Activated CD8-positive, alpha-beta memory T cell treated with anti-CD3 and anti-CD28 coated beads, Interleukin-2, amount 50 U/mL, for 24 hours (primary cell): ENCODE measurements around the gene CIAO3.
A peak's percentile ranks its signal among the peaks of the same experiment; 100 is the strongest.
"Not testable (repeated sequence)": the region's sequence is repeated elsewhere in the genome, so short reads cannot be mapped to it uniquely, and the experiment has no call there.

Source experiments
- DNase-seq: peaks from one replicate; pipeline ENCODE4 v3.0.0-alpha.2; 2020; ENCODE audit errors: extremely low read depth

The CIAO3 gene

GRCh38 chr16:760065-760464 lies 19.3 kb upstream of the CIAO3 start:
- no peak for DNase-seq

- DNase-seq: no peak
These were observed 18.5 kb upstream of the CIAO3 start for GRCh38 chr16:759110-759910.

GRCh38 chr16:756428-756827 lies 15.6 kb upstream of the CIAO3 start:
- no peak for DNase-seq

- no peak for DNase-seq
These were observed 13.9 kb upstream of the CIAO3 start for GRCh38 chr16:754656-755055.

DNA sequence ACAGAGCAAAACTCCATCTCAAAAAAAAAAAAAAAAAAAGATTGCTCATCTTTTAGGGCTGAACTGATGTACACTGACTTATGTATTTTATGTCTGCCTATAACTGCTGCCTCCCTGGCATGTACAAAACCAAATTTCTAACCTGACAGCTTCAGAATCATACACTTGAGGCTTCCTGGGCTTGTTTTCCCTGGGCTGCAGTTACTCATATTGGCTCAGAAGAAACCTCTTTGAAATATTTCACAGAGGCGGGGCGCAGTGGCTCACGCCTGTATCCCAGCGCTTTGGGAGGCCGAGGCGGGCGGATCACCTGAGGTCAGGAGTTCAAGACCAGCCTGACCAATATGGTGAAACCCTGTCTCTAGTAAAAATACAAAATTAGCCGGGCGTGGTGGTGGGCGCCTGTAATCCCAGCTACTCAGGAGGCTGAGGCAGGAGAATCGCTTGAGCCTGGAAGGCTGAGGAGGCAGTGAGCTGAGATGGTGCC lies 13.4 kb upstream of the CIAO3 start:
- DNase-seq: not testable (repeated sequence)

- no peak for DNase-seq
These were observed 11.2 kb upstream of the CIAO3 start for GRCh38 chr16:752007-752312.

DNA sequence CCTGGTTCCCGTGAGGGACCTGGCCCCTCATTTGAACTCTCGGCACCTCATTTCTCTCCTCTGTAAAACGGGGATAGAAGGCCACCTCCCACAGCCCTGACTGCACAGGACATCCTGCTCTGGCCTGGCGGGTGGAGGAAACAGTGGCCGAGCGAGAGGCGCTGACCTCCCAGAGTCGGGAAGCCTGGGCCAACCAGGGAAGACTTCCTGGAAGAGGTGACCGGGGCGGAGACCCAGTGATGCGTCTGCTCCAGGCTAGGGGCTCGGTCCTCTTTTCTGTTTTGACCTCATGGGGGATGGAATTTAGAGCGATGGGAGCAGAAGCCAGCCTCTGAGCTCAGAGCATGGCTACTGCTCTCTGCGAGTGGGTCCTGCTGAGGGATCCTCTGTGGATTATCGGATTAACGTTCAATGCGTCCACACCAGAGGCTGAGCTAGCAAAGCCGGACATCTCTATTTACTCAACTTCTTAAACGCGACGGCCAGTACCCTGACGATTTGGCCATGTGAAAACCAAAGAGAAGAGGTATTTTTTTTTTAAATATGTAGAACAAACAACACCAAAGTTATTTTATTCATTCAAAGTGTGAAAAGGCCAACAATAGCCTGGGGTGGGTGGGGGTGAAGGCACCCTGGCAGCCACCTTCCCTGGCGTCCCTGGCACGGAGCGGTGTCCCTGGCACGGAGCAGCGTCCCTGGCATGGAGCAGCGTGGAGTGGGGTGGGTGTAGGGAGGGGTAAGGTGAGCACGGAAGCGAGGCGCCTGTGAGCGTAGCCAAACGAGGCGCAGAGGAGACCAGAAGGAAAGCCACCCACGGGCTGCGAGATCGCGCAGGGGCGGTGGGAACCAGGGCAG lies 10.6 kb upstream of the CIAO3 start:
- no peak for DNase-seq

- DNase-seq: no peak
These were observed 9.7 kb upstream of the CIAO3 start for GRCh38 chr16:750485-750884.

DNA sequence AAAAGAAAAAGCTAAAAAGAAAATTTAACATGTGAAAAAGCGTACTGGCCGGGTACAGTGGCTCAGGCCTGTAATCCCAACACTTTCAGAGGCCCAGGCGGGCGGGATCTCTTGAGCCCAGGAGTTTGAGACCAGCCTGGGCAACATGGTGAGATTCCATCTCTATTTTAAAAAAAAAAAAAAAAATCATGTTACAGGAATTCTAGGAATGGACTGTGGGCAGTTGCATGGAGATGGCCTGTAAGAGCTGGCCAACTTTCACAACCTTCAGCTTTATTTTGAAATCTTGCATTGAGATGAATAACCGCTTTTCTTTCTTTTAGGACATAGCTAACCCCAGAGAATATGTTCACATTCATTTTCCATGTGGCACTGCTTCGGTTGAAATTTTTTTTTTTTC lies 8.2 kb upstream of the CIAO3 start:
- DNase-seq: no peak

- DNase-seq: no peak
These were observed 7.4 kb upstream of the CIAO3 start for GRCh38 chr16:747978-748746.

DNA sequence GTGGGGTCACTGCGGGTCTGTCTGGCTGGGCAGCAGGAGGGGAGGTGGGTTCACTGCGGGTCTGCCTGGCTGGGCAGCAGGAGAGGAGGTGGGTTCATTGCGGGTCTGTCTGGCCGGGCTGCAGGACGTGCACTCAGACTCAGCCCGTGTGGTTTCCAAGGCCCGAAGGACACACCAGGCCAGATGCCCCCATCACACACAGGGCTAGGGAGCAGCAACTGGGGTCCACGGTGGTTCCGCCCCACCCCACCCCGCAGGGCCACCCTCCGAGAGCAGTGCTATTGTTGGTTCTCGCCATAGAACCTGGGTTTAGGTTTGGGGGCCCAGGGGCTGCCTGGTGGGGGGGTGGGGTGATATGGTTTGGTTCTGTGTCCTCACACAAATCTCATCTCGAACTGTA lies 5.8 kb upstream of the CIAO3 start:
- DNase-seq: no peak

- no peak for DNase-seq
These were observed 4.9 kb upstream of the CIAO3 start for GRCh38 chr16:745739-746138.

GRCh38 chr16:743794-744500 lies 3.1 kb upstream of the CIAO3 start:
- no peak for DNase-seq

GRCh38 chr16:742894-743293 lies 2.1 kb upstream of the CIAO3 start:
- DNase-seq: not testable (repeated sequence)

- DNase-seq: no peak
These were observed 1.3 kb upstream of the CIAO3 start for GRCh38 chr16:741986-742629.

- no peak for DNase-seq
These were observed 386 bp downstream of the CIAO3 start for GRCh38 chr16:740459-740763.

DNA sequence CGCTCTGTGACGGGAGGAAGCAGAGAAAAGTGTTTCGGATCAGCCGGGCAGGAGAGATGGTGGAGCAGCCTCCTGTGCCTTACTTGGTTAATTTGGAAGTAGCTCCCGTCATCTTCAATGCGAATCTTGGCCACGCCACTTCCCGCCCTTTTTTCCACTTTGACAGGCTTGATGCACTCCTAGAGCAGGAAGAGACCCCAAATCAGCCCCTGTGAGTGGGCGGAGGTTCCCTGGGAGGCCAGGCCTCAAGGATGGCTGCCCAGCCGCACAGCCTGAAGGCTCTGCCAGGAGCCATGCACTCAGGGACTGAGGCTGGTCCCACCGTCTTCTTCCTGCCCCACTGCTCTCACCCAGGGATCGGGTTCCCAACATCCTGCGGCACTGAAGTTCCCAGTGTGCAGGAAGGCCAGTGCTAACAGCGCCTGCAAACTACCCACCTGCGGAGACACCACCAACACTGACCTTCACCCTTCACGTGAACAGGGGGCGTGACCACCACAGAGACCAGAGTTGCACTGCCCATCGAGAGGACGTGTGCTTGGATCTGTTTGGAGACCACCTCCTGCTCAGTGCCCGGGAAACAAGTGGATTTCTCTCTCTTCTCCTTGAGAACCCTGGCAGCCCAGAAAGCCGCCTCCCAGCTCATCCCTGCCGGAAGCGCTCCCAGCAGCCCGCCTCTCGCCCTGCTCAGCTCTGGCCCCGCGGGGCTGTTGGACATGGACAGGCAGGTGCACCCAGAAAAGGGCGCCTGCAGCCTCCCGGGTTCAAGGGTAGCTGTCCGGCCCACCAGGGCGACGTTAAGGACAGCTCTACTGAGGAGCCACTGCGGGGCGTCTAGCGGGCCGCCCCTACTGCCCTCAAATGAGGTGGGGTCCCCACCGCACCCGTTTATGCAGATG lies 988 bp downstream of the CIAO3 start:
- DNase-seq: no peak

GRCh38 chr16:736936-737481 lies 3.8 kb downstream of the CIAO3 start:
- DNase-seq: no peak

- DNase-seq: peak; percentile 29
These were observed 4.8 kb downstream of the CIAO3 start for GRCh38 chr16:735982-736453.
